SK-N-SH (cell line): Measurements from ENCODE around the gene ASCC1. TPM values are rescaled to one million over a fixed set of nuclear protein-coding genes. Genes with fewer than 3 reads are reported as not detected.

Experiments used
- CTCF ChIA-PET: fragments of 300-600, 350-600 bp; formaldehyde crosslinking; extraction: SDS; loops from one replicate; lab custom pipeline; 2021; lab: Yijun Ruan, JAX
- POLR2A ChIA-PET: fragments of 350-600 bp; sonication (Branson Sonifier 250); formaldehyde crosslinking; extraction: SDS; loops from one replicate; lab custom pipeline; 2020; ENCODE audit warnings: antibody characterized with exemption, inconsistent platforms; lab: Yijun Ruan, JAX
- DNase-seq: peaks from one replicate; pipeline ENCODE4 v3.0.0; 2012
- H2AFZ ChIP-seq: fragments of 200-600 bp; sonication (generic); 2 replicates; pipeline ENCODE4 v1.8.1; 2016; ENCODE audit warnings: antibody characterized with exemption, mild to moderate bottlenecking, low read depth
- H3F3A ChIP-seq: fragments of 200-600 bp; sonication (generic); replicated peaks from 2 replicates; pipeline ENCODE3; 2016; ENCODE audit warnings: antibody characterized with exemption, mild to moderate bottlenecking; ENCODE audit not compliant: insufficient read depth
- H3K27ac ChIP-seq, 2 experiments: fragments of 200-500 bp in 1 of 2; fragments of 200-600 bp in 1 of 2; sonication (Bioruptor generic) in 1 of 2; sonication (generic), shearing (Covaris generic) in 1 of 2; 2 replicates each; pipeline versions ENCODE4 v1.5.1 to v1.6.1; 2014 to 2016; ENCODE audit warnings: low read depth in 2 of 2, inconsistent platforms in 1 of 2, low read length in 1 of 2, mild to moderate bottlenecking in 1 of 2, mixed read lengths in 1 of 2
- H3K27me3 ChIP-seq: fragments of 200-600 bp; sonication (generic), shearing (Covaris generic); 2 replicates; pipeline ENCODE4 v1.6.1; 2016; ENCODE audit warnings: mixed run types; ENCODE audit not compliant: insufficient read depth
- H3K36me3 ChIP-seq, 2 experiments: fragments of 200-500 bp in 1 of 2; fragments of 200-600 bp in 1 of 2; sonication (Bioruptor generic) in 1 of 2; sonication (generic) in 1 of 2; replicated peaks in 1 of 2; 2 replicates each; pipeline versions ENCODE3 to v1.5.1; 2014 to 2016; ENCODE audit warnings: low read length in 1 of 2, mild to moderate bottlenecking in 1 of 2; ENCODE audit not compliant: insufficient read depth in 2 of 2, control insufficient read depth in 1 of 2
- H3K4me1 ChIP-seq, 2 experiments: fragments of 200-500 bp in 1 of 2; fragments of 200-600 bp in 1 of 2; sonication (Bioruptor generic) in 1 of 2; sonication (generic), shearing (Covaris generic) in 1 of 2; 2 replicates each; pipeline versions ENCODE4 v1.5.1 to v1.6.1; 2014 to 2016; ENCODE audit warnings: low read depth in 1 of 2, low read length in 1 of 2, mixed run types in 1 of 2; ENCODE audit not compliant: insufficient read depth in 2 of 2, control insufficient read depth in 1 of 2
- H3K4me2 ChIP-seq: fragments of 200-600 bp; sonication (generic), shearing (Covaris generic); 2 replicates; pipeline ENCODE4 v1.6.1; 2017; ENCODE audit warnings: mixed run types
- H3K4me3 ChIP-seq, 2 experiments: fragments of 200-500 bp in 1 of 2; fragments of 200-600 bp in 1 of 2; sonication (Bioruptor generic) in 1 of 2; sonication (generic), shearing (Covaris generic) in 1 of 2; 2 replicates each; pipeline versions ENCODE4 v1.5.1 to v1.8.1; 2014 to 2016; ENCODE audit warnings: low read depth in 2 of 2, inconsistent platforms in 1 of 2, low read length in 1 of 2, mild to moderate bottlenecking in 1 of 2, mixed read lengths in 1 of 2, moderate library complexity in 1 of 2
- H3K79me2 ChIP-seq: fragments of 200-600 bp; sonication (generic); 2 replicates; pipeline ENCODE4 v1.8.1; 2017; ENCODE audit warnings: mild to moderate bottlenecking; ENCODE audit not compliant: insufficient read depth
- H3K9ac ChIP-seq: fragments of 200-600 bp; sonication (generic); 2 replicates; pipeline ENCODE4 v1.6.1; 2017; ENCODE audit warnings: mixed run types
- H3K9me2 ChIP-seq: fragments of 200-600 bp; sonication (generic); 2 replicates; pipeline ENCODE4 v1.6.1; 2017; ENCODE audit warnings: mixed run types
- H3K9me3 ChIP-seq: fragments of 200-600 bp; sonication (generic); 2 replicates; pipeline ENCODE4 v1.6.1; 2017; ENCODE audit warnings: mixed run types, mild to moderate bottlenecking, moderate library complexity
- H4K20me1 ChIP-seq: fragments of 200-600 bp; sonication (generic); 2 replicates; pipeline ENCODE4 v1.6.1; 2017; ENCODE audit warnings: mild to moderate bottlenecking, mixed run types; ENCODE audit not compliant: insufficient read depth
- CHD2 ChIP-seq: fragments of 150-350 bp; IDR thresholded peaks from 2 replicates; pipeline ENCODE4 v1.6.1; 2018; ENCODE audit warnings: low read length; ENCODE audit not compliant: partially characterized antibody
- EP300 ChIP-seq, 2 experiments: IDR thresholded peaks; 2 replicates each; pipeline versions ENCODE4 v1.4.0 to v1.6.1; 2012; ENCODE audit warnings: borderline replicate concordance in 1 of 2, low read depth in 1 of 2, low read length in 1 of 2
- FOSL2 ChIP-seq: IDR thresholded peaks from 2 replicates; pipeline ENCODE4 v1.4.0; 2012; ENCODE audit warnings: low read depth, mild to moderate bottlenecking, moderate library complexity, borderline replicate concordance
- FOXM1 ChIP-seq: IDR thresholded peaks from 2 replicates; pipeline ENCODE4 v1.4.0; 2012; ENCODE audit warnings: low read depth, mild to moderate bottlenecking
- MEF2A ChIP-seq: IDR thresholded peaks from 2 replicates; pipeline ENCODE4 v1.4.0; 2012; ENCODE audit warnings: low read depth, borderline replicate concordance
- RAD21 ChIP-seq: IDR thresholded peaks from 2 replicates; pipeline ENCODE4 v1.6.1; 2012; ENCODE audit warnings: mild to moderate bottlenecking, low read length
- RFX5 ChIP-seq: IDR thresholded peaks from 2 replicates; pipeline ENCODE4 v1.6.1; 2012; ENCODE audit warnings: mild to moderate bottlenecking, improper control_type of control experiment, low read length
- SIN3A ChIP-seq: IDR thresholded peaks from 2 replicates; pipeline ENCODE4 v1.6.1; 2012; ENCODE audit warnings: low read depth, mild to moderate bottlenecking, low read length, moderate library complexity, borderline replicate concordance
- SMC3 ChIP-seq: IDR thresholded peaks from 2 replicates; pipeline ENCODE4 v1.6.1; 2012; ENCODE audit warnings: low read depth, low read length, improper control_type of control experiment
- TCF12 ChIP-seq: IDR thresholded peaks from 2 replicates; pipeline ENCODE4 v1.4.0; 2012
- YY1 ChIP-seq: IDR thresholded peaks from 2 replicates; pipeline ENCODE4 v1.4.0; 2012; ENCODE audit warnings: low read depth, mild to moderate bottlenecking
- WGBS: methylation state at CpG from one replicate; pipeline ENCODE4 v1.1.6; 2017; ENCODE audit warnings: low lambda C conversion rate; 5-methylcytosine and 5-hydroxymethylcytosine counted together
- polyA plus RNA-seq, 3 experiments: library from polyadenylated mRNA; depleted of rRNA; stranded (reverse); fragments of >200 nt; gene quantifications; 2 replicates each; pipeline ENCODE4 v1.2.3, GENCODE V29; 2012
- TF ChIP-seq, protein P1 (sequence below): fragments of 200-600 bp; sonication (generic); IDR thresholded peaks from 2 replicates; pipeline ENCODE4 v1.6.1; 2017; ENCODE audit warnings: antibody characterized with exemption, mild to moderate bottlenecking, moderate library complexity
- TF ChIP-seq, protein P2 (sequence below): IDR thresholded peaks from 2 replicates; pipeline ENCODE4; 2012

The ASCC1 gene
- polyA plus RNA-seq, 1 of the 3 experiments (the other 2 are of a cell fraction), result 15.0 TPM

DNA sequence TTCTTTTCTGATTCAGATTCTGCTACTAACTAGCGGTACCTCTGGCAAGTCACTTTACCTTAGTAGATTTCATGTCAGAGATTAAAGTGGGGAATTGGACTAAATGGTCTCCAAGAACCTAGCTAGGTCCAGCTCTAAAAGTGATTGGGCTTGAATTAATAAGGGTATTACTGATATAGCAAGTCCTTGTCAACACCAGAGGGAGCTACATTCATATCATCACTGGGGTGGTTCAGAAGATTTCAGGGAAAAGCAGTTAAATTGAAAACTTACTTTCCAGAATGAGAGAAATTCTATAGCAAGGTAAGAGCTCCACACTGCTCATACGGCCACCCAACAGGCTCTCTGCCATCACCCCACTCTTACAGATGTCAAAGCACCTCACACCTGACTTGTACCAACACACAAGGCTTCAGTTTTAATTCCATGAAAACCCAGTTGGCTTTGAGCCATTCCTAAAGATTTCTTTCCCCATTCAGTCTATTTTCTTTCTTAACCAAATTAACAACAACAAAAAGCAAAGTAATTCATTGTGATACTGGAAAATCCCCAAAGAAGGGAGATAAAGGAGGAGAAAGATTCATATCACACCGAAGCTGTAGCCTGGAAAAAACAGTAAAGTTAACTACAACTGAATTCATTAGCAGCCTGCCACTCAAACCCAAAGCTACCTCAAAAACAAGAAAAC, 89.7 kb downstream of the ASCC1 start:
- no peak overlapping the region for H3K27ac ChIP-seq
- H3K4me1 ChIP-seq, result peaks cover 0 to 6% of the 10 kb centered on the region in 2 experiments; a peak in 2 of 4 replicates
- WGBS, result 65% methylated on average over 3 of the region's 3 CpGs
- H3K79me2 ChIP-seq, result no peaks in the 10 kb centered on the region
- ChIA-PET POLR2A (no interaction called here), CTCF (interaction anchor here (0.7 to 3.1 kb wide), 28 partner anchors 10 to 230 kb away, joined by 3 to 17 read pairs (median 4); partner anchors contain the start of genes ANAPC16, ASCC1 and DDIT4)
- no peaks in the 10 kb centered on the region for H4K20me1 ChIP-seq
- peaks cover 0 to 13% of the 10 kb centered on the region in 2 experiments for H3K36me3 ChIP-seq
- H3F3A ChIP-seq, result peaks cover 10% of the 10 kb centered on the region
- H2AFZ ChIP-seq, result no peak overlapping the region
- H3K9me2 ChIP-seq, result no peaks in the 10 kb centered on the region
- peak; percentile 45 for DNase-seq
- TF ChIP-seq RAD21 (peak; percentile 76), SMC3 (peak; percentile 75), SIN3A (no peak)
- TF ChIP-seq, protein P1, sequence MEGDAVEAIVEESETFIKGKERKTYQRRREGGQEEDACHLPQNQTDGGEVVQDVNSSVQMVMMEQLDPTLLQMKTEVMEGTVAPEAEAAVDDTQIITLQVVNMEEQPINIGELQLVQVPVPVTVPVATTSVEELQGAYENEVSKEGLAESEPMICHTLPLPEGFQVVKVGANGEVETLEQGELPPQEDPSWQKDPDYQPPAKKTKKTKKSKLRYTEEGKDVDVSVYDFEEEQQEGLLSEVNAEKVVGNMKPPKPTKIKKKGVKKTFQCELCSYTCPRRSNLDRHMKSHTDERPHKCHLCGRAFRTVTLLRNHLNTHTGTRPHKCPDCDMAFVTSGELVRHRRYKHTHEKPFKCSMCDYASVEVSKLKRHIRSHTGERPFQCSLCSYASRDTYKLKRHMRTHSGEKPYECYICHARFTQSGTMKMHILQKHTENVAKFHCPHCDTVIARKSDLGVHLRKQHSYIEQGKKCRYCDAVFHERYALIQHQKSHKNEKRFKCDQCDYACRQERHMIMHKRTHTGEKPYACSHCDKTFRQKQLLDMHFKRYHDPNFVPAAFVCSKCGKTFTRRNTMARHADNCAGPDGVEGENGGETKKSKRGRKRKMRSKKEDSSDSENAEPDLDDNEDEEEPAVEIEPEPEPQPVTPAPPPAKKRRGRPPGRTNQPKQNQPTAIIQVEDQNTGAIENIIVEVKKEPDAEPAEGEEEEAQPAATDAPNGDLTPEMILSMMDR, result peak; percentile 56
- H3K9ac ChIP-seq, result no peak overlapping the region
- no peaks in the 10 kb centered on the region for H3K27me3 ChIP-seq
- no peak overlapping the region for H3K4me2 ChIP-seq
- no peak overlapping the region for H3K4me3 ChIP-seq
- H3K9me3 ChIP-seq, result no peaks in the 10 kb centered on the region

DNA sequence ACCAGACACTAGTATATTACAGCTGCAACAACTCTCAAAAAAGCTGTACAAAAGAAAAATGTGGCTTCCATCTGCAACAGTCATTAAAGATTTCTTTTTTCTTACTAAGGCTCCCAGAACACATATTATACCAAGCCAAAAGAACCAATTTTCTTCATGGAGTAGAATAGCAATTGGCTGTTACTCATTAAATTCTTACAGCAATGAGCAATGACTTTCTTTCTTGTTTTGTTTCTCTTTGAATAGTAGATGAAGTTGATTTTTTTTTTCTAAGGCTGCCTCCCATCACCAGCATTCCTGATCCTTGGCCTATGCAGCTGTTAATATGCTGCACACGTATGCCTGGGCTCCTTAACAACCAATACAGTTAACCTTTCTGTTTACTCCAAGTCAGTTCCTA, 91.1 kb downstream of the ASCC1 start:
- Histone ChIP-seq H3K27me3 (no peaks in the 10 kb centered on the region), H3K36me3 (peaks cover 0 to 17% of the 10 kb centered on the region in 2 experiments), H3K9me3 (no peaks in the 10 kb centered on the region), H3K4me1 (peaks cover 0 to 6% of the 10 kb centered on the region in 2 experiments; a peak in 2 of 4 replicates), H3F3A (peaks cover 10% of the 10 kb centered on the region), H3K9me2 (no peaks in the 10 kb centered on the region), H2AFZ (no peak overlapping the region), H4K20me1 (no peaks in the 10 kb centered on the region), H3K79me2 (no peaks in the 10 kb centered on the region), H3K9ac (no peak overlapping the region), H3K27ac (peak overlapping the region in 1 of 2 experiments; percentile 43; a peak in 2 of 4 replicates), H3K4me3 (no peak overlapping the region), H3K4me2 (no peak overlapping the region)
- 84% methylated on average over 1 of the region's 1 CpG for WGBS
- DNase-seq, result no peak
- POLR2A ChIA-PET, result interaction anchor here (1.1 kb wide), 1 partner anchor 96 kb away, joined by 4 read pairs; no protein-coding TSS in a partner anchor
- TF ChIP-seq TCF12 (no peak), FOXM1 (no peak), EP300 (IDR thresholded peaks at IDR 0.05; ENCODE audit: borderline replicate concordance in 1 of 2, low read depth in 1 of 2, low read length in 1 of 2) (no peak), MEF2A (no peak), CHD2 (no peak), YY1 (no peak), RFX5 (no peak), FOSL2 (no peak)
- TF ChIP-seq, protein P2, sequence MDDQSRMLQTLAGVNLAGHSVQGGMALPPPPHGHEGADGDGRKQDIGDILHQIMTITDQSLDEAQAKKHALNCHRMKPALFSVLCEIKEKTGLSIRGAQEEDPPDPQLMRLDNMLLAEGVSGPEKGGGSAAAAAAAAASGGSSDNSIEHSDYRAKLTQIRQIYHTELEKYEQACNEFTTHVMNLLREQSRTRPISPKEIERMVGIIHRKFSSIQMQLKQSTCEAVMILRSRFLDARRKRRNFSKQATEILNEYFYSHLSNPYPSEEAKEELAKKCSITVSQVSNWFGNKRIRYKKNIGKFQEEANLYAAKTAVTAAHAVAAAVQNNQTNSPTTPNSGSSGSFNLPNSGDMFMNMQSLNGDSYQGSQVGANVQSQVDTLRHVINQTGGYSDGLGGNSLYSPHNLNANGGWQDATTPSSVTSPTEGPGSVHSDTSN, result no peak
- CTCF ChIA-PET, result interaction anchor here (1.0 to 2.8 kb wide), 13 partner anchors 11 to 229 kb away, joined by 3 to 8 read pairs (median 5); no protein-coding TSS in a partner anchor
